HUES6 (cell line): Measurements from ENCODE around the gene NDUFV1.

ENCODE experiments used
- H3K27ac ChIP-seq: 2 replicates; pipeline ENCODE4 v1.7.0; 2013; ENCODE audit warnings: low read depth, mild to moderate bottlenecking, low read length, inconsistent platforms
- H3K27me3 ChIP-seq: 2 replicates; pipeline ENCODE4 v1.6.1; 2013; ENCODE audit warnings: low read length; ENCODE audit not compliant: control insufficient read depth, insufficient read depth
- H3K36me3 ChIP-seq: 2 replicates; pipeline ENCODE4 v1.6.1; 2013; ENCODE audit warnings: low read length; ENCODE audit not compliant: control insufficient read depth, insufficient read depth
- H3K4me1 ChIP-seq: 2 replicates; pipeline ENCODE4 v1.6.1; 2013; ENCODE audit warnings: low read length; ENCODE audit not compliant: control insufficient read depth, insufficient read depth
- H3K4me3 ChIP-seq: 2 replicates; pipeline ENCODE4 v1.5.1; 2013; ENCODE audit warnings: low read depth, low read length
- H3K9ac ChIP-seq: one replicate; pipeline ENCODE4 v1.6.1; 2013; ENCODE audit warnings: mild to moderate bottlenecking, low read length
- H3K9me3 ChIP-seq: 2 replicates; pipeline ENCODE4 v1.6.1; 2013; ENCODE audit warnings: low read depth, low read length; ENCODE audit not compliant: control insufficient read depth, insufficient read depth

NDUFV1 gene

GRCh38 chr11:67576735-67577475 is 29.8 kb upstream of the NDUFV1 start:
- H3K9me3 ChIP-seq: peaks cover under 1% of the 10 kb centered on the region; the same call in 1 of the 2 replicates
- no peak overlapping the region for H3K4me3 ChIP-seq
- H3K9ac ChIP-seq: no peak overlapping the region
- no peak overlapping the region for H3K27ac ChIP-seq
- H3K27me3 ChIP-seq: peaks cover 4% of the 10 kb centered on the region; the same call in 1 of the 2 replicates
- no peaks in the 10 kb centered on the region for H3K36me3 ChIP-seq
- peaks cover 22% of the 10 kb centered on the region for H3K4me1 ChIP-seq

GRCh38 chr11:67577951-67578350 is 28.8 kb upstream of the NDUFV1 start:
- Histone ChIP-seq H3K4me3 (no peak overlapping the region), H3K4me1 (peaks cover 32% of the 10 kb centered on the region), H3K36me3 (no peaks in the 10 kb centered on the region), H3K27ac (no peak overlapping the region), H3K27me3 (peaks cover 4% of the 10 kb centered on the region; the same call in 1 of the 2 replicates), H3K9me3 (no peaks in the 10 kb centered on the region), H3K9ac (no peak overlapping the region)

- Histone ChIP-seq H3K4me1 (peaks cover 46% of the 10 kb centered on the region), H3K9ac (peak overlapping the region; percentile 28), H3K27me3 (0 out of 2 replicates have a peak, but pooled peaks cover 4% of the 10 kb centered on the region), H3K4me3 (peak overlapping the region; percentile 23; the same call in 1 of the 2 replicates), H3K36me3 (peaks cover 23% of the 10 kb centered on the region), H3K9me3 (no peaks in the 10 kb centered on the region), H3K27ac (no peak overlapping the region)
Observed at GRCh38 chr11:67581469-67581868, 25.3 kb upstream of the NDUFV1 start.

GRCh38 chr11:67582011-67582410 is 24.7 kb upstream of the NDUFV1 start:
- Histone ChIP-seq H3K4me3 (no peak overlapping the region; the same call in 1 of the 2 replicates), H3K4me1 (peaks cover 44% of the 10 kb centered on the region), H3K9ac (no peak overlapping the region), H3K27ac (no peak overlapping the region), H3K27me3 (0 out of 2 replicates have a peak, but pooled peaks cover 4% of the 10 kb centered on the region), H3K9me3 (no peaks in the 10 kb centered on the region), H3K36me3 (peaks cover 29% of the 10 kb centered on the region)

GRCh38 chr11:67583247-67584204 is 23.2 kb upstream of the NDUFV1 start, which contains the start of gene GSTP1:
TSS of gene GSTP1 (plus strand) at chr11:67583812. CDS start at chr11:67583844, 32 bp downstream.
- Histone ChIP-seq H3K9ac (peak within 1 kb of the TSS; percentile 96), H3K4me1 (peaks cover 40% of the 10 kb centered on the region)

GRCh38 chr11:67584205-67584880 is 22.4 kb upstream of the NDUFV1 start:
- peaks cover 48% of the 10 kb centered on the region for H3K36me3 ChIP-seq
- H3K4me1 ChIP-seq: peaks cover 39% of the 10 kb centered on the region
- no peaks in the 10 kb centered on the region for H3K27me3 ChIP-seq
- no peaks in the 10 kb centered on the region for H3K9me3 ChIP-seq
- peak overlapping the region; percentile 88 for H3K27ac ChIP-seq
- peak overlapping the region; percentile 96 for H3K9ac ChIP-seq
- peak overlapping the region; percentile 68 for H3K4me3 ChIP-seq

More at GRCh38 chr11:67583247-67584204, 23.2 kb upstream of the NDUFV1 start, which contains the start of gene GSTP1:
- H3K36me3 ChIP-seq: peaks cover 42% of the 10 kb centered on the region
- no peaks in the 10 kb centered on the region for H3K9me3 ChIP-seq
- no peaks in the 10 kb centered on the region for H3K27me3 ChIP-seq
- H3K27ac ChIP-seq: peak within 1 kb of the TSS; percentile 88
- peak within 1 kb of the TSS; percentile 68 for H3K4me3 ChIP-seq

GRCh38 chr11:67584881-67585873 is 21.6 kb upstream of the NDUFV1 start:
- Histone ChIP-seq H3K27me3 (no peaks in the 10 kb centered on the region), H3K4me1 (peaks cover 35% of the 10 kb centered on the region), H3K9me3 (no peaks in the 10 kb centered on the region), H3K4me3 (peak overlapping the region; percentile 68), H3K27ac (peak overlapping the region; percentile 88; the same call in 1 of the 2 replicates), H3K9ac (peak overlapping the region; percentile 96), H3K36me3 (peaks cover 49% of the 10 kb centered on the region)

- Histone ChIP-seq H3K27me3 (no peaks in the 10 kb centered on the region), H3K27ac (no peak overlapping the region), H3K9me3 (no peaks in the 10 kb centered on the region), H3K9ac (peak overlapping the region; percentile 96), H3K4me3 (peak overlapping the region; percentile 68), H3K4me1 (peaks cover 34% of the 10 kb centered on the region), H3K36me3 (peaks cover 49% of the 10 kb centered on the region)
Observed at GRCh38 chr11:67585911-67586310, 20.8 kb upstream of the NDUFV1 start.

- Histone ChIP-seq H3K27ac (no peak overlapping the region), H3K36me3 (peaks cover 49% of the 10 kb centered on the region), H3K9ac (no peak overlapping the region), H3K4me3 (no peak overlapping the region), H3K27me3 (no peaks in the 10 kb centered on the region), H3K9me3 (no peaks in the 10 kb centered on the region), H3K4me1 (peaks cover 26% of the 10 kb centered on the region)
Observed at GRCh38 chr11:67586568-67587250, 20.0 kb upstream of the NDUFV1 start.
